H1 (cell line): Measurements from ENCODE around the gene MED12L. TPM values are rescaled to one million over a fixed set of nuclear protein-coding genes. Genes with fewer than 3 reads are reported as not detected.

Experiments used
- NRF1 ChIP-seq: IDR thresholded peaks from 2 replicates; pipeline ENCODE4 v1.6.1; 2011; ENCODE audit warnings: mild to moderate bottlenecking, low read depth, low read length, improper control_type of control experiment
- POLR2AphosphoS5 ChIP-seq: IDR thresholded peaks from 2 replicates; pipeline ENCODE4 v1.6.1; 2011; ENCODE audit warnings: low read depth, low read length
- SAP30 ChIP-seq: fragments of 300-600 bp; sonication (generic); IDR thresholded peaks from 2 replicates; pipeline ENCODE4 v1.7.1; 2012; ENCODE audit warnings: low read length, moderate library complexity, mild to moderate bottlenecking, inconsistent platforms; ENCODE audit not compliant: insufficient read depth, insufficient replicate concordance
- TAF7 ChIP-seq: optimal IDR thresholded peaks from 2 replicates; pipeline ENCODE3; 2011; ENCODE audit warnings: low read depth, mild to moderate bottlenecking, inconsistent platforms, low read length, moderate library complexity, borderline replicate concordance
- polyA plus RNA-seq, 7 experiments: library from polyadenylated mRNA; depleted of rRNA in 3 of 7; stranded (reverse) in 5 of 7; unstranded in 2 of 7; fragments of >200 nt in 5 of 7; fragments of 200-250 nt in 2 of 7; gene quantifications; 1 replicate in 5 of 7; 2 replicates in 1 of 7; 4 replicates in 1 of 7; pipeline versions ENCODE4 v1.2.1 to v1.2.3, GENCODE V29; 2011 to 2013; ENCODE audit warnings: missing spikeins in 2 of 7, mixed read lengths in 2 of 7
- total RNA-seq: library from RNA; stranded (reverse); fragmentation: NEBNext Ultra II Directional; extraction: Animal tissue kit (Norgen Biotek cat#: 25700); gene quantifications from 2 replicates; pipeline ENCODE4 v1.2.1, GENCODE V29; 2021
- TF ChIP-seq, protein P1 (sequence below): fragments of 300-600 bp; sonication (generic); IDR thresholded peaks from 2 replicates; pipeline ENCODE4 v1.7.1; 2012; ENCODE audit warnings: low read length, moderate library complexity, mild to moderate bottlenecking, inconsistent platforms; ENCODE audit not compliant: insufficient replicate concordance
- TF ChIP-seq, protein P2 (sequence below): IDR thresholded peaks from 2 replicates; pipeline ENCODE4 v1.6.1; 2012; ENCODE audit warnings: inconsistent platforms
- TF ChIP-seq, protein P3 (sequence below), 3 experiments: IDR thresholded peaks; 1 replicate in 2 of 3; 2 replicates in 1 of 3; pipeline versions ENCODE4 v1.5.1 to v1.6.1; 2011; ENCODE audit warnings: low read length in 3 of 3, mild to moderate bottlenecking in 3 of 3, inconsistent platforms in 2 of 3, low read depth in 1 of 3, moderate library complexity in 1 of 3; ENCODE audit not compliant: insufficient read depth in 1 of 3; ENCODE audit errors: control extremely low read depth in 1 of 3

MED12L gene
- total and polyA plus RNA-seq, 2 of the 8 experiments (the other 6 are each of a cell fraction or from before 2014, with no cell fraction given) = 3.6 to 26.2 TPM

DNA sequence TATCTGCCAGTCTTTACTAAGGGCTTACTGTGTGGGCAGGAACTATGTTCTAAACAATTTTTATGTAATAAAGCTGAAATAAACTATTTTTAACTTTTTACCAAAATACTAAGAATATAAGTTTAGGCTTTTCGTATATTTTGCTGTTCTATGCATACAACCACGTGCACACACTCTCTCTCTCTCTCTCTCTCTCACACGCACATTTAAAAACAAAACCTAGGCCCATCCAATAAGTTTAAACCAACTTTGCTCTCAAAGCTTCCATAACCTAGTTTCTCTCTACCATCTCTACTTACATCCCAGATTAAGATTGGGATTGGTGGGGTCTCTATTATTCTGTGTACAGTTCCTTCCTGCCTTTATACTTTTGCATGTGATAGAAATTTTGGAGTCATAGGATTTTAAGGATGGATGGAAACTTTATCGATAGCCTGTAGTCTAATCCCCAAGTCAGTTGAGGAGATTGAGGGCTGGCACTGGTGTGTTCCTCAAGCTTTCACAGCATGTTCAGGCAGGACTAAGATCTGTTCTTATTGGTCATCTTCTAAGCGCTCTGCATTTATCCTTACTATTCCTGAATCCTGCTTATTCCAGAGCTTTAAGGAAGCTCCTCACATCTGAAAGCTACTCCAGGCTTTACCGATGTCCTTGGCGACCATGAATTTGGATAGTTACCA is 115.7 kb downstream of the MED12L start (continued):
- TF ChIP-seq, protein P1, sequence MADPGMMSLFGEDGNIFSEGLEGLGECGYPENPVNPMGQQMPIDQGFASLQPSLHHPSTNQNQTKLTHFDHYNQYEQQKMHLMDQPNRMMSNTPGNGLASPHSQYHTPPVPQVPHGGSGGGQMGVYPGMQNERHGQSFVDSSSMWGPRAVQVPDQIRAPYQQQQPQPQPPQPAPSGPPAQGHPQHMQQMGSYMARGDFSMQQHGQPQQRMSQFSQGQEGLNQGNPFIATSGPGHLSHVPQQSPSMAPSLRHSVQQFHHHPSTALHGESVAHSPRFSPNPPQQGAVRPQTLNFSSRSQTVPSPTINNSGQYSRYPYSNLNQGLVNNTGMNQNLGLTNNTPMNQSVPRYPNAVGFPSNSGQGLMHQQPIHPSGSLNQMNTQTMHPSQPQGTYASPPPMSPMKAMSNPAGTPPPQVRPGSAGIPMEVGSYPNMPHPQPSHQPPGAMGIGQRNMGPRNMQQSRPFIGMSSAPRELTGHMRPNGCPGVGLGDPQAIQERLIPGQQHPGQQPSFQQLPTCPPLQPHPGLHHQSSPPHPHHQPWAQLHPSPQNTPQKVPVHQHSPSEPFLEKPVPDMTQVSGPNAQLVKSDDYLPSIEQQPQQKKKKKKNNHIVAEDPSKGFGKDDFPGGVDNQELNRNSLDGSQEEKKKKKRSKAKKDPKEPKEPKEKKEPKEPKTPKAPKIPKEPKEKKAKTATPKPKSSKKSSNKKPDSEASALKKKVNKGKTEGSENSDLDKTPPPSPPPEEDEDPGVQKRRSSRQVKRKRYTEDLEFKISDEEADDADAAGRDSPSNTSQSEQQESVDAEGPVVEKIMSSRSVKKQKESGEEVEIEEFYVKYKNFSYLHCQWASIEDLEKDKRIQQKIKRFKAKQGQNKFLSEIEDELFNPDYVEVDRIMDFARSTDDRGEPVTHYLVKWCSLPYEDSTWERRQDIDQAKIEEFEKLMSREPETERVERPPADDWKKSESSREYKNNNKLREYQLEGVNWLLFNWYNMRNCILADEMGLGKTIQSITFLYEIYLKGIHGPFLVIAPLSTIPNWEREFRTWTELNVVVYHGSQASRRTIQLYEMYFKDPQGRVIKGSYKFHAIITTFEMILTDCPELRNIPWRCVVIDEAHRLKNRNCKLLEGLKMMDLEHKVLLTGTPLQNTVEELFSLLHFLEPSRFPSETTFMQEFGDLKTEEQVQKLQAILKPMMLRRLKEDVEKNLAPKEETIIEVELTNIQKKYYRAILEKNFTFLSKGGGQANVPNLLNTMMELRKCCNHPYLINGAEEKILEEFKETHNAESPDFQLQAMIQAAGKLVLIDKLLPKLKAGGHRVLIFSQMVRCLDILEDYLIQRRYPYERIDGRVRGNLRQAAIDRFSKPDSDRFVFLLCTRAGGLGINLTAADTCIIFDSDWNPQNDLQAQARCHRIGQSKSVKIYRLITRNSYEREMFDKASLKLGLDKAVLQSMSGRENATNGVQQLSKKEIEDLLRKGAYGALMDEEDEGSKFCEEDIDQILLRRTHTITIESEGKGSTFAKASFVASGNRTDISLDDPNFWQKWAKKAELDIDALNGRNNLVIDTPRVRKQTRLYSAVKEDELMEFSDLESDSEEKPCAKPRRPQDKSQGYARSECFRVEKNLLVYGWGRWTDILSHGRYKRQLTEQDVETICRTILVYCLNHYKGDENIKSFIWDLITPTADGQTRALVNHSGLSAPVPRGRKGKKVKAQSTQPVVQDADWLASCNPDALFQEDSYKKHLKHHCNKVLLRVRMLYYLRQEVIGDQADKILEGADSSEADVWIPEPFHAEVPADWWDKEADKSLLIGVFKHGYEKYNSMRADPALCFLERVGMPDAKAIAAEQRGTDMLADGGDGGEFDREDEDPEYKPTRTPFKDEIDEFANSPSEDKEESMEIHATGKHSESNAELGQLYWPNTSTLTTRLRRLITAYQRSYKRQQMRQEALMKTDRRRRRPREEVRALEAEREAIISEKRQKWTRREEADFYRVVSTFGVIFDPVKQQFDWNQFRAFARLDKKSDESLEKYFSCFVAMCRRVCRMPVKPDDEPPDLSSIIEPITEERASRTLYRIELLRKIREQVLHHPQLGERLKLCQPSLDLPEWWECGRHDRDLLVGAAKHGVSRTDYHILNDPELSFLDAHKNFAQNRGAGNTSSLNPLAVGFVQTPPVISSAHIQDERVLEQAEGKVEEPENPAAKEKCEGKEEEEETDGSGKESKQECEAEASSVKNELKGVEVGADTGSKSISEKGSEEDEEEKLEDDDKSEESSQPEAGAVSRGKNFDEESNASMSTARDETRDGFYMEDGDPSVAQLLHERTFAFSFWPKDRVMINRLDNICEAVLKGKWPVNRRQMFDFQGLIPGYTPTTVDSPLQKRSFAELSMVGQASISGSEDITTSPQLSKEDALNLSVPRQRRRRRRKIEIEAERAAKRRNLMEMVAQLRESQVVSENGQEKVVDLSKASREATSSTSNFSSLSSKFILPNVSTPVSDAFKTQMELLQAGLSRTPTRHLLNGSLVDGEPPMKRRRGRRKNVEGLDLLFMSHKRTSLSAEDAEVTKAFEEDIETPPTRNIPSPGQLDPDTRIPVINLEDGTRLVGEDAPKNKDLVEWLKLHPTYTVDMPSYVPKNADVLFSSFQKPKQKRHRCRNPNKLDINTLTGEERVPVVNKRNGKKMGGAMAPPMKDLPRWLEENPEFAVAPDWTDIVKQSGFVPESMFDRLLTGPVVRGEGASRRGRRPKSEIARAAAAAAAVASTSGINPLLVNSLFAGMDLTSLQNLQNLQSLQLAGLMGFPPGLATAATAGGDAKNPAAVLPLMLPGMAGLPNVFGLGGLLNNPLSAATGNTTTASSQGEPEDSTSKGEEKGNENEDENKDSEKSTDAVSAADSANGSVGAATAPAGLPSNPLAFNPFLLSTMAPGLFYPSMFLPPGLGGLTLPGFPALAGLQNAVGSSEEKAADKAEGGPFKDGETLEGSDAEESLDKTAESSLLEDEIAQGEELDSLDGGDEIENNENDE = no peak
- TF ChIP-seq, protein P2, sequence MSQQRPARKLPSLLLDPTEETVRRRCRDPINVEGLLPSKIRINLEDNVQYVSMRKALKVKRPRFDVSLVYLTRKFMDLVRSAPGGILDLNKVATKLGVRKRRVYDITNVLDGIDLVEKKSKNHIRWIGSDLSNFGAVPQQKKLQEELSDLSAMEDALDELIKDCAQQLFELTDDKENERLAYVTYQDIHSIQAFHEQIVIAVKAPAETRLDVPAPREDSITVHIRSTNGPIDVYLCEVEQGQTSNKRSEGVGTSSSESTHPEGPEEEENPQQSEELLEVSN = no peak
- TF ChIP-seq NRF1 = no peak
- no peak for TF ChIP-seq SAP30
- TF ChIP-seq, protein P3, sequence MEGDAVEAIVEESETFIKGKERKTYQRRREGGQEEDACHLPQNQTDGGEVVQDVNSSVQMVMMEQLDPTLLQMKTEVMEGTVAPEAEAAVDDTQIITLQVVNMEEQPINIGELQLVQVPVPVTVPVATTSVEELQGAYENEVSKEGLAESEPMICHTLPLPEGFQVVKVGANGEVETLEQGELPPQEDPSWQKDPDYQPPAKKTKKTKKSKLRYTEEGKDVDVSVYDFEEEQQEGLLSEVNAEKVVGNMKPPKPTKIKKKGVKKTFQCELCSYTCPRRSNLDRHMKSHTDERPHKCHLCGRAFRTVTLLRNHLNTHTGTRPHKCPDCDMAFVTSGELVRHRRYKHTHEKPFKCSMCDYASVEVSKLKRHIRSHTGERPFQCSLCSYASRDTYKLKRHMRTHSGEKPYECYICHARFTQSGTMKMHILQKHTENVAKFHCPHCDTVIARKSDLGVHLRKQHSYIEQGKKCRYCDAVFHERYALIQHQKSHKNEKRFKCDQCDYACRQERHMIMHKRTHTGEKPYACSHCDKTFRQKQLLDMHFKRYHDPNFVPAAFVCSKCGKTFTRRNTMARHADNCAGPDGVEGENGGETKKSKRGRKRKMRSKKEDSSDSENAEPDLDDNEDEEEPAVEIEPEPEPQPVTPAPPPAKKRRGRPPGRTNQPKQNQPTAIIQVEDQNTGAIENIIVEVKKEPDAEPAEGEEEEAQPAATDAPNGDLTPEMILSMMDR (IDR thresholded peaks at IDR 0.05; ENCODE audit: control extremely low read depth in 1 of 3, insufficient read depth in 1 of 3, low read depth in 1 of 3, low read length in 3 of 3) = no peak
- no peak for TF ChIP-seq TAF7
- TF ChIP-seq POLR2AphosphoS5 = no peak
